ENCODE results near the gene TM9SF1.

TM9SF1 gene

GRCh38 chr14:24196071-24197055, 1.1 kb upstream of the TM9SF1 start:
- no peak for DNase-seq (ENCODE audit: low read depth in 3 of 3)

GRCh38 chr14:24194873-24195185, 412 bp downstream of the TM9SF1 start:
- DNase-seq (ENCODE audit: low read depth in 3 of 3), result no peak

- DNase-seq (ENCODE audit: low read depth in 3 of 3), result no peak
These were observed 912 bp downstream of the TM9SF1 start for GRCh38 chr14:24194186-24194872.

GRCh38 chr14:24192933-24193332, 2.3 kb downstream of the TM9SF1 start:
- no peak for DNase-seq (ENCODE audit: low read depth in 3 of 3)

GRCh38 chr14:24190416-24190815, 4.8 kb downstream of the TM9SF1 start:
- no peak for DNase-seq (ENCODE audit: low read depth in 3 of 3)

GRCh38 chr14:24189460-24189859, 5.8 kb downstream of the TM9SF1 start:
- DNase-seq (ENCODE audit: low read depth in 3 of 3), result no peak

GRCh38 chr14:24189059-24189375, 6.2 kb downstream of the TM9SF1 start:
- no peak for DNase-seq (ENCODE audit: low read depth in 3 of 3)

- DNase-seq (ENCODE audit: low read depth in 3 of 3), result peak; percentile 90 to 95 (median 94)
These were observed 6.8 kb downstream of the TM9SF1 start, which contains the start of gene IPO4 for GRCh38 chr14:24188251-24189058. Gene IPO4 (minus strand): TSS chr14:24188816. CDS start chr14:24188787, 29 bp downstream.

GRCh38 chr14:24187539-24187915, 7.7 kb downstream of the TM9SF1 start:
- no peak for DNase-seq (ENCODE audit: low read depth in 3 of 3)

- no peak for DNase-seq (ENCODE audit: low read depth in 3 of 3)
These were observed 8.3 kb downstream of the TM9SF1 start for GRCh38 chr14:24186831-24187538.

GRCh38 chr14:24185741-24186140, 9.5 kb downstream of the TM9SF1 start:
- no peak for DNase-seq (ENCODE audit: low read depth in 3 of 3)

GRCh38 chr14:24185026-24185425, 10.2 kb downstream of the TM9SF1 start:
- no peak for DNase-seq (ENCODE audit: low read depth in 3 of 3)

- DNase-seq (ENCODE audit: low read depth in 3 of 3), result no peak
These were observed 10.9 kb downstream of the TM9SF1 start for GRCh38 chr14:24184104-24184970.

GRCh38 chr14:24183014-24183481, 12.2 kb downstream of the TM9SF1 start:
- DNase-seq (ENCODE audit: low read depth in 3 of 3), result no peak

- DNase-seq (ENCODE audit: low read depth in 3 of 3), result no peak
These were observed 12.9 kb downstream of the TM9SF1 start for GRCh38 chr14:24182110-24182882.

- no peak for DNase-seq (ENCODE audit: low read depth in 3 of 3)
These were observed 13.7 kb downstream of the TM9SF1 start for GRCh38 chr14:24181371-24182077.

- DNase-seq (ENCODE audit: low read depth in 3 of 3), result no peak
These were observed 15.1 kb downstream of the TM9SF1 start for GRCh38 chr14:24179961-24180796.

GRCh38 chr14:24179294-24179960, 15.8 kb downstream of the TM9SF1 start:
- DNase-seq (ENCODE audit: low read depth in 3 of 3), result no peak

All from stimulated activated CD4-positive, alpha-beta T cell treated with anti-CD3 and anti-CD28 coated beads, TNF-alpha, amount 100 ng/mL, for 24 hours (primary cell).